Myometrial cell (primary cell): ENCODE results near the gene AKR1D1. TPM values are rescaled to one million over a fixed set of nuclear protein-coding genes. Genes with fewer than 3 reads are reported as not detected.

Source experiments
- total RNA-seq: library from RNA; depleted of rRNA; stranded (reverse); fragments of >200 nt; gene quantifications from 2 replicates; pipeline ENCODE4 v1.2.3, GENCODE V29; 2015

AKR1D1 gene, protein sequence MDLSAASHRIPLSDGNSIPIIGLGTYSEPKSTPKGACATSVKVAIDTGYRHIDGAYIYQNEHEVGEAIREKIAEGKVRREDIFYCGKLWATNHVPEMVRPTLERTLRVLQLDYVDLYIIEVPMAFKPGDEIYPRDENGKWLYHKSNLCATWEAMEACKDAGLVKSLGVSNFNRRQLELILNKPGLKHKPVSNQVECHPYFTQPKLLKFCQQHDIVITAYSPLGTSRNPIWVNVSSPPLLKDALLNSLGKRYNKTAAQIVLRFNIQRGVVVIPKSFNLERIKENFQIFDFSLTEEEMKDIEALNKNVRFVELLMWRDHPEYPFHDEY
- total RNA-seq, result not detected in 2 replicates

DNA sequence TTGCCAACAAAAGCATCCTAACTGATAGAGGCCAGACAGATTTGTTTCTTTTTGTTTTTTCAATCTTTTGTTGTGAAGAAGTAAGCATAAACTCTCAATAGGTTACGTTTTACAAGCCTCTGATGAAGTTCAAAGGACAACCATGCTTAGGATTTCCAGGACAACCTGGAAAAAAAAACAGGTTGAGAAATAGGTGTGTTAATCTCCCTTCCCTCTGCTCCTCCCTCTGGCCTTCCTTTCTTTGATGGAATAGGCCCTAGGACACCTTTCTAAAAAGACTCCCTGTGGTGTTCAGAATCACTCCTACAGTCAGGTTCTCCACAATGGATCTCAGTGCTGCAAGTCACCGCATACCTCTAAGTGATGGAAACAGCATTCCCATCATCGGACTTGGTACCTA is at the start of gene AKR1D1:
Gene AKR1D1, plus strand, starts transcription at position 264 of the 400 bp plus-strand sequence. Its CDS starts 60 bp downstream, at position 324.

Other genes with a start within 250 kb of the AKR1D1 start
- gene DGKI, start 229.5 kb upstream of the AKR1D1 start, total RNA-seq, result 0.86 and 0.89 TPM in 2 replicates
- gene CREB3L2, start 74.4 kb upstream of the AKR1D1 start, total RNA-seq, result 20.8 and 27.6 TPM in 2 replicates